GM18907 (cell line): ENCODE measurements around the gene TYK2.
"Not testable (repeated sequence)": the region's sequence is repeated elsewhere in the genome, so short reads cannot be mapped to it uniquely, and the experiment has no call there.

Source experiments
- ATAC-seq: cut with Tn5 transposase; IDR thresholded peaks from one replicate; pipeline ENCODE4 v1.9.1; 2021; ENCODE audit warnings: mild to moderate bottlenecking, moderate library complexity; ENCODE audit not compliant: unreplicated experiment

TYK2 gene

GRCh38 chr19:10380313-10381102 is at the start of gene TYK2:
Gene TYK2 (minus strand): TSS chr19:10380572. CDS start chr19:10378406, 2,166 bp downstream.
- peak; percentile 90 for ATAC-seq

DNA sequence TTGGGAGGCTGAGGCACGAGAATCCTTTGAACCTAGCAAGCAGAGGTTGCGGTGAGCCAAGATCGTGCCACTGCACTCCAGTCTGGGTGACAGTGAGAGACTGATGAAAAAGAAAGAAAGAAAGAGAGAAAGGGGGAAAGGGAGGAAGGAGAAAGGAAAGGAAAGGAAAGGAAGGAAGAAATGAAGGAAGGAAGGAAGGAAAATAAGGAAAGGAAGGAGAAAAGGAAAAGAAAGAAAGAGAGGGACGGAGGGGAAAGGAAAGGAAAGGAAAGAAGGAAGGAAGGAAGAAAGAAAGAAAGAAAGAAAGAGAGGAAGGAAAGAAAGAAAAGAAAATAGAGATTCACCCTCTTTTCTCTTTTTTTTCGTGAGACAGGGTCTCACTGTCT is 48.6 kb upstream of the TYK2 start:
- ATAC-seq, result no peak

DNA sequence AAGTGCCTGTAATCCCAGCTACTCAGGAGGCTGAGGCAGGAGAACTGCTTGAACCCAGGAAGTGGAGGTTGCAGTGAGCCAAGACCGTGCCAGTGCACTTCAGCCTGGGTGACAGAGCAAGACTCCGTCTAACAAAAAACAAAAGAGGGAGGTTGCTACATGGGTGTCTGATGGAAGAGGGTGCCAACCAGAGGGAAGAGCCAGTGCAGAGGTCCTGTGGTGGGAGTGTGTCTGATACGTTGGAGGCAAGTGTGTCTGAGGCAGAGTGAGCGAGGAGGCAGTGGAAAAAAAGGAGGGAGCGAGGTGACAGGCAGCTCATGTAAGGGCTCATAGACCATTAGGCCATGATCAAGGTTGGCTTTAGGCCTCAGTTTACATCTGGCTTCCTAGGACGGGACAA is 46.8 kb upstream of the TYK2 start:
- no peak for ATAC-seq

- ATAC-seq, result no peak
Measured at GRCh38 chr19:10424011-10424637, 43.8 kb upstream of the TYK2 start.

- no peak for ATAC-seq
Measured at GRCh38 chr19:10422846-10423245, 42.5 kb upstream of the TYK2 start.

DNA sequence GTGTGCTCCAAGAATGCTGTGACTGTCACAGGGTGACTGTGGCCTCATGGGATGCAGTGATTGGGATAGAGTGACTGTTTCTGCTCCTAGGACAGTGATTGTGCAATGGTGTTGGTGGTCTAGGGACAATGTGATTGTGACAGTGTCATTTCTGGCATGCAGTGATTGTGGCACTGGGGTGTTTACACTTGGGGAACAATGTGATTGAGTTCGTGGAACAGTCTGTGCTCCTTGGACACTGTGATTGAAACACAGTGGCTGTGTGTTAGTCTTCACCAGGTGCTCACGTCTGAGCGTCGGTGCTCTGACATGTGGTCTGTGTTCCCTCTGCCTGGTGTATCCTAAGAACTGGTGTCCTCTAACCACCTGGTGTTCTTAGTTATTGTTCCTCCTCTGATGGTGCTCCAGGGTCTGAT is 41.7 kb upstream of the TYK2 start:
- ATAC-seq, result no peak

GRCh38 chr19:10421240-10422045 is 41.1 kb upstream of the TYK2 start:
- no peak for ATAC-seq

- ATAC-seq, result no peak
Measured at GRCh38 chr19:10420444-10421239, 40.3 kb upstream of the TYK2 start, which contains the start of gene PDE4A. Gene PDE4A (plus strand): TSS chr19:10420538. CDS start chr19:10420765, 227 bp downstream.

- no peak for ATAC-seq
Measured at GRCh38 chr19:10419646-10420443, 39.5 kb upstream of the TYK2 start.

GRCh38 chr19:10419200-10419645 is 38.9 kb upstream of the TYK2 start:
- ATAC-seq, result no peak

DNA sequence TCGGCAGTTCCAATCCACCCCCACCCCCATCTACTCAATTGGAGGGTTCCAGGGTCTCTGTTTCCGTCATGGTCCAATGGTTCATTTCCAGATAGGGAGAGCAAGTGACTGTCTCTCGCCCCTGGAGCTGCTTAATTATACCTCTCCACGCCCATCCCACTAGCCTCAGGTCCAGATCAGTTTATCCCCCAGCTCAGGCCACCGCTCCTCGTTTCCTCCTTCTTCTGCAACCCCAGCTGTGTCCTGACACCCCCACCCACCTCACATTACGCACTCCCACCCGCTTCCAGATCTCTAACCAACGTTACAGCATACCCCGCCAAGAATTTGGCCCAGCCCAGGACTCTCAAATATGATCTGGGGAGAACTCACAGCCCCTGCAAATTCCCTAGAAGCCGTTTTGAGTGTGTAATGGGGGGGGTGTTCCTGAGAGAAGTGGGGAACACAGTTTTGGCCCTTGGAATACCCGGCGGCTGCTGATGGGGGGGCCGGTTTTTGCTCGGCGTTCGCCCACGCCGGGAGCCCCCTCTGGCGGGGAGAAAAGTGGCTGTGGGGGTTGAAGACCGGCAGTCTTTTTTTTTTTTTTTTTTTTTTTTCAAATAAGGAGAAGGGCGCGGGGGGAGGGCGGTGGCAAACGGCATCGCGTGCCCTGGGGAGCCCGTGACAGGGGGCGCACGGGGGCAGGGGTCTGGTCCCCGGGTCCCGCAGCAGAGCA is 38.3 kb upstream of the TYK2 start:
- no peak for ATAC-seq

DNA sequence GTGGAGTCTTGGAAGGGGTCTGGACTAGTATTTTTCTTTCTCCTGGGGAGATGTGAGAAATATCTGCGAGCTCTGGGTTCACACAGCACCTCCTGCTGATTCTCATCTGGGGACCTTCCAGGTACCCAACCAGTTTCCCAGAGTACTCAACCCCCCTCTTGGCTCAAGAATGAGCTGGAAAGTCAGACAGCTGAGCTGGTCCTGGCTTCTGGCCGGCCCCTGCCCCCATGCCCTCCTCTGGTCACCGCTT is 37.8 kb upstream of the TYK2 start:
- no peak for ATAC-seq

- no peak for ATAC-seq
Measured at GRCh38 chr19:10417541-10418234, 37.3 kb upstream of the TYK2 start.

DNA sequence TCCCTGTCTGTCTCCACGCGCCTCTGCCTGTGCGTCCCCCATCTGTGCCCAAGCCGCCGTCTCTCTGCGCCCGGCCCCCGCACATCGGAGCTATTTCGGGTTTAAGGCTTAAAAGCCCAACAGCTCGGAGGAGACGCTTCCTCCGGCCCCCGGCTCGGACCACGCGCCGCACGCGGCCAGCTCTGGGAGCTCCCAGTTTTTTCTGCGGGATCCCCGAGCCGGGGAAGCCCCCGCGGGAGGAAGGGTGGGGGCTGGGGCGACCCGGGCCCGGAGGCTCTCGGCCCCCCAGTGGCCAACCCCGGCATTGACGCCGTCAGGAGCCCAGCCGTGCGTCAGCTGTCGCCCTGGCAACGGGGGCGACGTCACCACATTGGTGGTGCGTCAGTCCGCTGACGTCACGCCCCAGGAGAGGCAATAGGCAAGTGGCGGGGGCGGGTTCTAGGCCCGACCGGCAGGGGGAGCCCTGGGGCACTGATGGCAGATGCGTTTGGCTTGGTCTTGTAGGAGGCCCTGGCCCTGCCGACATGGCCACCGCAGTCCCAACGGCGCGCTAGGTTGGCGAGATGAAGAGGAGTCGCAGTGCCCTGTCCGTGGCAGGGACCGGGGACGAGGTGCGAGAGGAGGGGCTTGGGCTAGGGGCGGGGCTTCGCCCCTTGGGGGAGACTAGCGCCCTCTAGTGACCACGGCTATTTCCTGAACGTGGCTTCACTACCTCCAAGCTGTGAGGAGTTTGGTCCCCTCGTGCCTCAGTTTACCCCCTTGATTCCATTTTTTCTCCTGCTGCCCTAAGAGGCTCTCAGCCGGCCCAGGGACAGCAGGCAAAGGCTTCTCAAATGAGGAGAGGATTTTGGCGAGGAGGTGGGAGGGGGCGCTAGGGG is 36.2 kb upstream of the TYK2 start:
- peak; percentile 53 for ATAC-seq

DNA sequence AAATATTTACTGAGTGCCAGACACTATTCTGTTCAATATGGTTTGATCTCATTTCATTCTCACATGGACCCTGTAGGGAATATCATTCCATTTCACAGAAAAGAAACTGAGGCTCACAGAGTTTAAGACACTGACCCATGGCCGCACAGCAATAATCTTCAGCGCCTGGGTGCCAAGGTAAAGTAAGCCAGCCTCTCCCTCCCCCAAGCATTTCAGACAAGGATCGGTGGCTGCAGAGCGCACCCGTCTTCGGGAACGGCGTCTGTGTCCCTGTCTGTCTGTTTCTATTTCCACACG is 35.7 kb upstream of the TYK2 start:
- no peak for ATAC-seq

DNA sequence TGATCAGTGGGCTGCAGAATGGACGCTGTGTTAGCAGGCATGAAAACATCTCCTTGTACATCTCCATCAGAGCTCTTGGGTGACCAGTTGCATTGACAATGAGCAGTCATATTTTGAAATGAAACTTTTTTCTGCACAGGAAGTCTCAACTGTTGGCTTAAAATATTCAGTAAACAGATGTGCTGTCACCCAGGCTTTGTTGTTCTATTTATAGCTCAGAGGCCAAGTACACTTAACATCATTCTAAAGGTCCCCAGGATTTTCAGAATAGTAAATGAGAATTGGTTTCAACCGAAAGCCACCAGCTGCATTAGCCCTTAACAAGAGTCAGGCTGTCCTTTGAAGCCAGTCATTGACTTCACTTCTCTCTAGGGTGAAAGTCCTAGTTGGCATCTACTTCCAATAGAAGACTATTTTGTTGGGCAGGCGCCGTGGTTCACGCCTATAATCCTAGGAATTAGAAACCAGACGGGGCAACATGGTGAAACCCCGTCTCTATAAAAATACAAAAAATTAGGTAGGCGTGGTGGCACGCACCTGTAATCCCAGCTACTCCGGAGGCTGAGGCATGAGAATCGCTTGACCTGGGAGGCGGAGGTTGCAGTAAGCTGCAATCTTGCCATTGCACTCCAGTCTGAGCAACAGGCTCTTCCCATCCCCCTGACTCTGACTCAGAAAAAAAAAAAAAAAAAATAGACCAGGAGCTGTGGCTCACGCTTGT is 32.0 kb upstream of the TYK2 start:
- ATAC-seq, result peak; percentile 64

- not testable (repeated sequence) for ATAC-seq
Measured at GRCh38 chr19:10411224-10411623, 30.9 kb upstream of the TYK2 start.
